Glomerular endothelial cell (primary cell): Measurements from ENCODE around the gene SPATA20. TPM values are rescaled to one million over a fixed set of nuclear protein-coding genes. Genes with fewer than 3 reads are reported as not detected.

ENCODE experiments used
- DNase-seq: peaks from one replicate; pipeline ENCODE4 v3.0.0-alpha.2; 2011; ENCODE audit warnings: low read depth, low spot score; ENCODE audit errors: extremely low read depth
- total RNA-seq: library from RNA; depleted of rRNA; stranded (reverse); fragments of >200 nt; gene quantifications from 2 replicates; pipeline ENCODE4 v1.2.3, GENCODE V29; 2015

SPATA20 gene
- total RNA-seq, 1 donor from 2014 or later = 127 TPM

- DNase-seq = no peak
These were observed 27.7 kb upstream of the SPATA20 start for GRCh38 chr17:50519141-50519834.

DNA sequence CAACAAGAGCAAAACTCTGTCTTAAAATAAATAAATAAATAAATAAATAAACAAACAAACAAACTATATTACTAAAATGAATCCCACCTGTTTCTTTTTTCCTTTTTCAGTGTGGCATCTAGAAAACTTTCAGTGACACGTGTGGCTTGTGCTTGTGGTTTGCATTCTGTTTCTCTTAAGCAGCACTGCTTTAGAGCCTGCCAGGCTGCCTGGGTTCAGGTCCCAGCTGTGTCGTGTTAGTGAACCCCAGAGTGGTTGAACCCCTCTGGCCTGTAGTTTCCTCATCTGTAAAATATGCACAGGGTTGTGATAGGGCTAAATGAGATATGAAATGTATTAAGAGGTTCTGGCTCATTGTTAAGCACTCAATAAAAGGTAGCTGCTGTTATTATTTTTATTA lies 26.5 kb upstream of the SPATA20 start:
- no peak for DNase-seq

DNA sequence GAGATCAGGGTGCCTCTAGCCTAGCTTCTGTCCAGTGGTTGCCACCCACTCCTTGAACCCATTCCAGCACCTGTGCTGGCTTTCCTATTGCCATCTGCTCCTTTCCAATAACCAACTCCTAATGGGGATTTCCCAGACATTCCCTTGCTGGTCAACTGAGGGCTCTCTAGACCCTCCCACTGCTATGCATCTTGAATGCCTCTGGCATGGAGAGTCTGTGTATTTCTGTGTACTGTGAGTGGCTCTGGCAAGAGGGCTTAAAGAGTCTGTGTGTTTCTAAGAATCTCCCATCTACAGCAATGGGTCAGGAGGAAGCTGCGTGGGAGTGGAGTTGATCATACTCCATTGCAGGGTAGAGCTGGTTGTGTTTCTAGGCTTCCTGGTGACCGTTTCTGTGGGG lies 25.5 kb upstream of the SPATA20 start:
- no peak for DNase-seq

DNA sequence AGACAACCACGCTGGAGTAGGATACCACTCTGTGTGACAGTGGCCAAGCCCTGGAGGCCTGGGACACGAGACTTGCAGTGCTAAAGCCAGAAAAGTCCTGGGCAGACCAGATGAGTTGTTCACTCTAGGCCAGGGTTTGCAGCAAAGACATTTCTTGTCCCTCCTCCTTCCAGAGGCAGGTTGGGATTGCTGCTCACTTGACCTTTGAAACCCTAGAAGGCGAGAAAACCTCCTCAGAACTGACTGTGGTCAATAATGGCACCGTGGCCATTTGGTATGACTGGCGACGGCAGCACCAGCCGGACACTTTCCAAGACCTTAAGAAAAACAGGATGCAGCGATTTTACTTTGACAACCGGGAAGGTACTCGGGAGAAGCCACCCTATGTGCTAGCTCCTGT lies 24.2 kb upstream of the SPATA20 start:
- no peak for DNase-seq

DNA sequence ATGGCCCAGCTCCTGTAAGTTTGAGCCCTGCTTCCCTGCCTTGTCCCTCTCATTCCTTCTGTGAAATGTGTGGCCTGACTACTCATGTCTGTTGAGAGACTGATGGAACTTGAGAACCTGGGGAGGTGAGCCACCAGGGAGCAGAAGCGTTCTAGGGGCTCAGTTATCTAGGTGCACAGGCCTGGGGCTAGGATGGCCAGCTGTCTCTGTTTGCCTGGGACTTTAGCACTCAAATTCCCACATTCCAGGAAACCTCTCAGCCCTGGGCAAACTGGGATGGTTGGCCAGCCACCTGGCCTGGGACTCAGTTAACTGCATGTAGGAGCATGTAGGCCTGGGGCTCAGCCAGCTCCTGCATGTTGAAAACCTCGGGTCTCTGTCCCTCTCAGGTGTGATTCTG lies 23.8 kb upstream of the SPATA20 start:
- DNase-seq = no peak

- DNase-seq = no peak
These were observed 22.1 kb upstream of the SPATA20 start for GRCh38 chr17:50524838-50525237.

DNA sequence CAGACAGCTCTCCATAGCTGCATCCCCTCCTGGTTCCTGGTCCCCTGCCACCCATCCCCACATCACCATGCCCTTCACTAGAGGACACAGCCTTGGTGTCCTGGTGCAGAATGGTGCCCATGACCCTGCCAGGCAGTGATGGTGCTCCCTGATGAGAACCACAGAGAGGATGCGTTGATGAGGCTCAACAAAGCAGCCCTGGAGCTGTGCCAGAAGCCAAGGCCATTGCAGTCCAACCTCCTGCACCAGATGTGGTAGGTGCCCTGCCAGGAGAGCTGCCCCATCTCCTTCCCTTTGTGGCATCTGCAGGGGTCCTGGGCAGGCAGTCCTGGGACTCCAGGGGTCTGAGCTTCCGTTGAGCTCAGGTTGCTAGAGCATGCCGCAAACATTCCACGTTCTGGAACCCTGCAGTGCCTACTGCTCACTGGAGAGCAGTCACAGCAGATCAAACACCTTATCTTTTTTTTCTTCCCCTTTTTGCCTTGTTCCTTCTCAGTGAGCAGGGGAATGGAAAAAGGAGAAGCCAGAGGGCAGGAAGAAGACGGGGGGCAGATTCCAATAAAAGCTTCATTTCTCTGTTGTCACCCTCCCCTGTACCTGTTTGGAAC lies 19.7 kb upstream of the SPATA20 start:
- no peak for DNase-seq

DNA sequence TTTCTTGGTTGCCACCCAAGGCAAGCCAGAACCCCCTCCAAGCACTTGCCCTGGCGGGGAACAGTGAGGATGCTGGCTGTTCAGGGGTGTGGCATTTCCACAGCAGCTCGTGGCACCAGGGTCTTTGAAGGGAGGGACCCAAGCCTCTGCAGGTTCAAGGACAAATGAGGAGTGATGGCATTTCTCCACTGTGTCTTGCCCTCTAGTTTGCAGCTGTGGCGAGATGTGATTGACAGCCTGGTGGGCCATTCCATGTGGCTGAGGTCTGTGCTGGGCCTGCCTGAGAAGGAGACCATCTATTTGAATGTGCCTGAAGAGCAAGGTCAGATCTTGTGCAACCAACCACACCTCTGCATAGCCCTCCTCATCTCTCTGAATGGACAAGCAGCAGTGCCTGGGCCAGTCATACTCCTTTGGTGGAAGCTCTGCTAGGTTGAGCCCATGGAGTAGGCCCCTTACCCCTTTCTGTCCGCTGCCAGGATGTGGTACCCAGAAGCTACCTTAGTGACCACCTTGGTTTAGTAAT lies 19.0 kb upstream of the SPATA20 start:
- no peak for DNase-seq

GRCh38 chr17:50529849-50530248 lies 17.1 kb upstream of the SPATA20 start:
- DNase-seq = no peak

GRCh38 chr17:50531428-50532025 lies 15.4 kb upstream of the SPATA20 start:
- DNase-seq = no peak

DNA sequence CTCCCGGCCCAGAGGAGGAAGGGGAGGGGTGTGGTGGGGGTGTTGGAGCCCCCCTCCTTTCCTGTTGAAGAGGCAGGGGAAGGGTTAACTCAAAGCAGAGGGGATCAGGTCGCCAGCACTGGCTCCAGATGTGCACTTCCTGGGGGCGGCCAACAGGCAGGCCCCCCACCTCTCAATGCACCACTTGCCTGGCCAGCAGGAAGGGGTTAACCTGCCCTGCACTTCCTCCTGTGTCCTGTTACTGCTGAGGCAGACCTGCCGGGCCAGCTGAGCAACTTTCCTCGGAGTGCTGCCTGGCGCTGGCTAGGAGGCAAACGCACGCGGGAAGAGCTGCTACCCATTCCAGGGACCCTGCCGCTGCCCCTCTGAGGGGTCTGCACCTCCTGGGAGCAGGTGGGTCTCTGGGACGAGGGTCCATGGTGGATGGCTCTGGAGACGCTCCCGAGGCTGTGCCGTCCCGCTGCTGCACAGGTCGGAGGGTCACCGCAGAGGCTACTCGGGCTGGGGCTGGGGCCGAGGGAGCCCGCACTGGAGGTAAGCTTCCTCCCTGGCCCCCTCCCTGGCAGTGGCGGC lies 14.4 kb upstream of the SPATA20 start, which contains the start of gene EPN3:
TSS of gene EPN3 (plus strand) at position 284 of the 573 bp plus-strand sequence. CDS start 3,822 bp downstream, outside the sequence.
- DNase-seq = no peak

DNA sequence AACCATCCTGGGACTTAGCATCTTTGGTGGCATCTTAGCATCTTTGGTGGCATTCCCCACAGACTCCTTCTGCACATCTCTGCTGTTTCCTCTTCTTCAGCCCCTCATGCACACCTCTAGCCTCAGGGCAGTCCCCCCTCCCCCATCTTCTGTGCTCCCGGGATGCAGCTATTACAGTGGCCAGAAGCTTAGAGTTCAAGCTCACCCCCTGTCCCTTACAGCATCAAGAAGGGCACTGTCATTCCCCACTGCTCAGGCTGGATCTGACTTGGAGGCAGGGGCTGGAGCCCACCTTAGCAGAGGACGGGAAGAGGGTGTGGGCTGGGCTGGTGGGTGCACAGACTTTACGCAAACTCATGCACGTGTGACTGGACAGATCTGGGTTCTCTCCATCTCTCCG lies 13.8 kb upstream of the SPATA20 start:
- no peak for DNase-seq

GRCh38 chr17:50533720-50534148 lies 13.2 kb upstream of the SPATA20 start:
- no peak for DNase-seq

- DNase-seq = no peak
These were observed 12.6 kb upstream of the SPATA20 start for GRCh38 chr17:50534222-50534978.

- no peak for DNase-seq
These were observed 12.0 kb upstream of the SPATA20 start for GRCh38 chr17:50534979-50535326.

- DNase-seq = no peak
These were observed 11.6 kb upstream of the SPATA20 start for GRCh38 chr17:50535407-50535806.

GRCh38 chr17:50536683-50537646 lies 10.0 kb upstream of the SPATA20 start:
- no peak for DNase-seq

GRCh38 chr17:50537721-50538548 lies 9.0 kb upstream of the SPATA20 start:
- no peak for DNase-seq
